GM21723 (cell line): ENCODE data around the gene DNAJB8.

Experiments used
- ATAC-seq: cut with Tn5 transposase; IDR thresholded peaks from one replicate; pipeline ENCODE4 v1.9.1; 2021; ENCODE audit warnings: mild to moderate bottlenecking, moderate library complexity; ENCODE audit not compliant: unreplicated experiment

DNAJB8 gene

DNA sequence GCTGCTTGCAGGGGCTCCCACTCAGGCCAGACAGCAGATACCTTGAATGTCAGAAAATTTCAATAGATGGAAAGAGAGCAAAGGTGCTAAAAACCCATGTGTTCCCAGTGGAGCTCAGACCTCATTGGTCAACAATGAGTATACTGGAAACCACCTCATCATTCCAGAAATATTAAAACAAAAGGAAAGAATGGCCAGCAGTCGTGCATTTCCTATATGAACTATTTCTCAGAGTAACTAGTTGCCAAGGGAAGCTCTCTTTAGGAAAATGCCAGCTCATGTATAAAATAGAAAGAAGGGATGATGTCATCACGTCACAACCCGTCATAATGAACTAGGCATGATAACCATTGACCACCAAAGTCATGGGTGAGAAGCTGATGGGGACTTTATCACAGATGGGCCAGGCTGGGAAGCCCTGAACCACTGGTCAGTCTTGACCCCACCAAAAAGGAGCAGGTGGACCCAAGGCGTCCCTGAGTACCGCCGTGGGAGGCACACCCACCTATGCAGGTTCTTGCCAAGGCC is 17.5 kb downstream of the DNAJB8 start:
- ATAC-seq: no peak

DNA sequence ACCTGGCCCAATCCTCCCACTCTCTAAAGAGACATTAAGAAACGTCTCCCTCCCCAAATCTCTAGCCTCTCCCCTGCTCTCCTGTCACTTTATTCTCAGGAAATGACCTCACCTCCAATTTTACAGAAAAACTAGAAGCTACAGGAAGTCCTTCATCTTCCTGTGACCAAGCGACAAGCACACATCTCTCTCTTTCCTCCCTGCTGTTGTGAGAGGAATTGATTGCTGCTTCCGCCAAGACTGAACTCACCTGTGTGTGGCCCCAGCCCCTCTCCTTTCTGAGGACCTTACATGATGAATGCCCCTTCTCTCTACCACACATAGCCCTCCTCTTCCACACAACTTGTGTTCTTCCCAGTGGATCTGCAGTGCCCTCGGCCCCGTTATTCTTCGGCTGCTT is 18.2 kb downstream of the DNAJB8 start:
- ATAC-seq: no peak

DNA sequence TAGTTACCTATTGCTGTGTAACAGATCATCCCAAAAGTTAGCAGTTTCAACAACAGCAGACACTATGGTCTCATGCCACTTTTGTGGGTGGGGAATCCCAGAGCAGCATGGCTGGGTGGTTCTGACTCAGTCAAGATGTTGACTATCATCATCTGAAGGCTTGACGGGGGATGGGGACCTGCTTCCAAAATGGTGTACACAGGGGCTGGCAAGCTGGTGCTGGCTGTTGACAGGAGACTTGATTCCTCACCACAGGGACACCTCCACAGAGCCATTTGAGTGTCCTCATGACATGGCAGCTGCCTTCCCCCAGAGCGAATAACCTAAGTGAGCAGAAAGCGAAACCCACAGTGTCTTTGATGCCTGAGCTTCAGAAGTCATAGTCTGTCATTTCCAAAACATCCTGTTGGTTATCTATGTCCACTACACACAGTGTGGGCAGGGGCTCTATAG is 19.1 kb downstream of the DNAJB8 start:
- ATAC-seq: no peak

DNA sequence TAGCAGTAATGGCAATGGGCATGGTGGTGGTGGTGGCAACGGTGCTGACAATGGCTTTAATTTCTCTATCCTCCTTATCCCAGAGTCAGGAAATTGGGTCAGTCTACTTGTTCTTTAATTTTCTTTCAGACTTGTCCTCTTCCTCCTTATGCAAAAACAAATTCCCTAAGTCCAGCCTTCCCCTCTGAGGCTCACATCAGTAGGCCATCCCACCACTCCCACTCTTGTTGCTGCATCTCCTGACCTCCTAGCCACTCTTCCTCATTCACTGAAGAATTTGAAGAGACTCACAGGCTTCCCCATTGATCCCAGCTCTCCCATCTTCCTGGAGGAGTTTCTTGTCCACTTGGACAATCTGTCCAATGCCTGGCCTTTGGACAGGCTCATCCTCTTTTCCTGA is 19.9 kb downstream of the DNAJB8 start:
- ATAC-seq: no peak

DNA sequence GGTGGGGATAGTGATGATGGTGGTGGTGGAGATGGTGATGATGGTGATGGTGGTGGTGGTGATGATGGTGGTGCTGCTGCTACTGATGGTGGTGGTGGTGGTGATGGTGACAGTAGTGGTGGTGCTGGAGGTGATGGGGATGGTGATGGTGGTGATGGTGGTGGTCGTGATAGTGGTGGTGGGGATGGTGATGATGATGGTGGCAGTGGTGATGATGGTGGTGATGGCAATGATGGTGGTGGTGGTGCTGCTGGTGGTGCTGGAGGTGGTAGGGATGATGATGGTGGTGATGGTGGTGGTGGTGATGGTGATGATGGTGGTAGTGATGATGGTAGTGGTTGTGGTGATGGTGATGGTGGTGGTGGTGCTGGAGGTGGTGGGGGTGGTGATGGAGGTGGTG is 21.3 kb downstream of the DNAJB8 start:
- no peak for ATAC-seq

DNA sequence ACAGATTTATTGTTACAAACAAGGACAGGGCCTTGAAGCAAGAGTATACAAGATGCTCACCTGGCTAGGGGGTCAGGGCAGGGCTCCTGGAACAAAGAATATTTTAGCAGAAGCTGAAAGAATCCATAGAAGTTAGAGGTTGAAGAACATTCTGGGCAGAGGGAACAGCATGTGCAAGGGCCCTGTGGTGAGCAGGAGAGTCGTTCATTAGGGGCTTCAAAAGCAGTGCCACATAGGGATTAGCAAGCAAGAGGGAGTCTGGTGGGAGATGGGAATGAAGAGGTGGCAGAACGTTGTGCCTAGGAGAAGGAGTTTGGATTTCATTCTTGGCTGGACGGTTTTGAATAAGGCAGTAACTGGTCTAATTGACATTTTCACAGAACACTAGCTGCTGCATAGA is 22.9 kb downstream of the DNAJB8 start:
- ATAC-seq: no peak

DNA sequence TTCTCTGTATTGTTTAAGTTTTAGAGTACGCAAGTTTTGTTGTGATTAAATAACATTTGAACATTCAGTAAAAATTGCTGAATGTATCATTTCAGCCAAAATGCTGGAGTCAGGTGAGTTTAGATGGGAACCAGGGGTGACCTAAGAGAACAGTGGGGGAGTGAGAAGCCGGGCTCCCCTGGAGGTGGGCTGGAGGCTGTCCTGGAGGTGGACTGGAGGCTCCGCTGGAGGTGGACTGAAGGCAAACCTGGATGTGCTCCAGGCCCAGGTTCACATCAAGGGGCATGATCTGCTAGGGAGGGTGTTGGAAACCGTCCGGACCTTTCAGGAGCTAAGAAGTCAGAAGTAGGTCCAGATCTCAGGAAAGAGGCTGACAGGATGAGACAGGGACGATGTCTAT is 23.7 kb downstream of the DNAJB8 start:
- no peak for ATAC-seq

DNA sequence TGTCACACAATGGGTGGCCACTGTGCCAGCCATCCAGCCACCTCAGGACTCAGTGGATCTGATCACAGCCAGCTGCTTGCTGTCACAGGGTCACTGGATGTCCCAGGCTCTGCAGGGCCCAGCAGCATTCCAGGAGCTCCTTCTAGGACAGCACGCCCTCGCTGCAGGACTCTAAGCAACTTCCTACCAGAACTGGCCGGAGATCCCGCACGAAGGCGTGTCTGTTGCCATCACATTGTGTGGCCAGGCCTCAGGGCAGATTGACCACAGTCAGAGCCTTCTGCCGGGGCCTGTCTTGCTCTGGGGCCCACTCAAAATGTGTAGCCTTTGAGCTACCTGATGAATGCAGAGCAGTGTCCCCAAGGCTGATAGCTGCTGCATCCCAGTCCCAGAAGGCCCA is 24.6 kb downstream of the DNAJB8 start:
- no peak for ATAC-seq

DNA sequence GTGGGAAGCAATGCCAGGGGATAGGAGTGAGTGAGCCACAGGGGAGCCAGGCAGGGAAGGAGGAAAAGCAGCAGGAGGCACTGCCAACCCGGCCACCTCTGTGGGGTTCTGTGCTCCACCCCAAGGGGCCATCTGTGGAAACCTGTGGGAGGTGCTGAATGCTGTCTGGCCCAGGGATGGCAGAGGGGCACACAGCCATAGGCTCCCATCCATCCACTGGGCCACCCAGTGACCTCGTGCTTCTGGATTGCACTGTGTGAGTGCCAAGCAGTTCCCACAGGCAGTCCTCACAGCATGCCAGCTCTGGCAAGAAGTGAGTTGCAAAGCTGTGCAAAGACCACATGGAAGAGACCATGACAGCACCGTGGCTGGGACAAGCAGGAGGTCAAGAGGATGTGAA is 27.5 kb downstream of the DNAJB8 start:
- no peak for ATAC-seq

DNA sequence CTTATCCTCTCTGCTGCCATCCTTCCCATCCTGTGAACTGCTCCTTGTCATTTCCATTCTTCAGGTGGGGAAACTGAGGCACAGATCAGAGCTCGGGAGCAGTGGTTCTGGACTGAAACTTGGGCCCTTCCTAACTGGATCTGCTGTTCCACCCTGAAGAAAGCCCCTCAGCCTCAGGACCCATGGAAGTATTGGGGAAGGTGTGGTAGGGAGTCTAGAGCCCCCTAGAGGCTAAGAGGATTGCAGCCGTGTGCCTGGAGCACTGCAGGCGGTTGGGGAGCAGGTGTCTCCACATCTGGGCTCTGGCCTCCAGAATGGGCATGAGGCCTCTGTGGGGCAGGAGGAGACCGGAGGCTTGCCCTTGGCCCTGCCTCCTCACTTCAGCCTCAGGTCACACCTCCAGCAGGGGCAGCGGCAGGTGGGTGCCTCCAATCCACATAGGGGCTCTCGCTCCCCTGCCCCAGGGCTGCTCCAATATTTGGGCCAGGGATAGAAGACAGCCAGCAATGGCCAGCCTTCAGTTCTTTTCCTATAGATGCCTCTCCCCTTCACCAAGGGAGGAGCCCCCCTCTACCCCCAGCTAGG is 28.1 kb downstream of the DNAJB8 start:
- no peak for ATAC-seq

DNA sequence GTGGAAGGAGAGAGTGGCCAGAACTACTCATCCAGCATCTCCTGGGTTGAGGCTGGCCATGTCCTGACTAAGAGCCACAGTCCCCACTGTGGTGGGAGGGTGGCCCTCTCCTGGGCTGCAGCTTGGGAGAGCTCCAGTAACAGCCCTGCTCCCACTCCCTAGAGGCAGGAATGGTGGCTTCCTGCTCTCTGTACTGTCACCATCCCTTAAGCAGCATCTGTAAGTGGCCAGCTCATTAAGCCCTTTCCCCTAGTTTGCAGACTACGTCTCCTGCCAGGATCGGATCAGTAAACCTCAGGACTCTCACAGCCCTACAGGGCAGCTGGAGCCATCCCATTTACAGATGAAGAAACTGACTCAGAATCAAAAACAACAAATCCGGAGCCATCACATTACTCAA is 30.5 kb downstream of the DNAJB8 start:
- ATAC-seq: no peak

DNA sequence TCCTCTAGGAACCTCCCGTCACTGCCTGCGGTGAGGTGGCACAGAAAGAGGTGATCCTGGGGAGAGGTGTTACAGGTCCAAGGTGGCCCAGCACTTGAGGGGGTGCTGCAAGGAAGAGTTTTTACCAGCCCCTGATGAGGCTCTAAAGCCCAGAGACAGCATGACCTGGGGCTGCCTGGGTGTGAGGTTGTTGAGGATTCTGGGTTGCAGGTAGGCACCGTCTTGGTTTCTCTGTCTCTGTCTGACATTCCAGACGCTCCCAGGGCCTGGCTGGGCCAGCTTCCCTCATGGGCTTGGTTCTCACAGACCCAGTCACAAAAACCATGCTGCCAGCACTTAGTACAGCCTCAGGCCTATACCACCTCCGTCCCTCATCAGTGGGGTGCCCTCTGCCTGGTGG is 31.1 kb downstream of the DNAJB8 start:
- no peak for ATAC-seq

DNA sequence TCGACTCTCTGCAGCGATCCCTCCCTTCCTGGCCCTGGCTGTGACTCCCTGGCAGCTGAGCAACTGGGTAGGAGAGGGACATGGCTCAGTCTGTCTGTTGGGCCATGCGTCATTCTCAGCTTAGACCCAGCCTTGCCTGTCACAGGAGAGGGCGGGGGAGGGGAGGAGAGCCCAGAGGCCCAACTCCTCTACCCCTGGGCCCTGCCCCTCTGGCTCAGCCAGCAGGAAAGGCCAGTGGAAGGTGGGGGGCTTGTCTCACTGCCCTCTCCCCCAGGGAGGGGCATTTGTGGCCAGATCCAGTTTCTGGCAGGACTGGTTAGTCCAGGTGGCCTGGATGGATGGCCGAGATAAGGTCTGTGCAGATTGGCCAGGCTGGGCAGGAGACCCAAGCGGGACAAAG is 31.6 kb downstream of the DNAJB8 start:
- ATAC-seq: no peak

DNA sequence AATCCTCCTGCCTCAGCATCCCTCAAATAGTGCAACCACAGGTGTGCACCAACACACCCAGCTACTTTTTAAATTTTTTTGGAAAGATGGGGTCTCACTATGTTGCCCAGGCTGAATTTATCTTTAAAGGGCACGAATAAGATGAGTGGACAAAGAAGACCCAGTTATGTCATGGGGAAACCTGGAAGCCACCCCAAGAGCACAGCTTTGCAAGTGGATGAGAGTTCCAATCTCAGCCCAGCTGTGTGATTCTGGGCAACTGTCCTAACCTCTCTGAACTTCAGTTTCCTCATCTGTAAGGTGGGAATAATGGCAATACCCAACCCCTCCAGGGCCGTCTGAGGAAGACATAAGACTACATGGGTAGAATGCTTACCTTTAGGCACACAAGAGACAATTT is 32.2 kb downstream of the DNAJB8 start:
- ATAC-seq: no peak

DNA sequence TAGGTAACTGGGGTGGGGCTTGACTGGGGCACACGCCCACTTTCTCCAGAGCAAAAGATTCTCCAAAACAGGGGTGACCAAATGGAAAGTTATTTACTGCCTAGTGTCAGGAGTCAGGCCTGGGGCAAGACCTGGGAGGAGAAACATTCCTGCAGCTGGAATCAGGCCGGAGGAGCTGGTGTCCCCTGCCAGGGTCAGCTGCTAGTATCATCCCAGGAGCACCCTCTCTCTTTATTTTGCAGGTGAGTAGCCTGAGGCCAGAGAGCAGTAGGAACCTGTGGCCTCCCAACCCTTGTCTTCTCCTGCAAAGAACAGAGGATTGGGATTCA is 32.9 kb downstream of the DNAJB8 start:
- no peak for ATAC-seq

DNA sequence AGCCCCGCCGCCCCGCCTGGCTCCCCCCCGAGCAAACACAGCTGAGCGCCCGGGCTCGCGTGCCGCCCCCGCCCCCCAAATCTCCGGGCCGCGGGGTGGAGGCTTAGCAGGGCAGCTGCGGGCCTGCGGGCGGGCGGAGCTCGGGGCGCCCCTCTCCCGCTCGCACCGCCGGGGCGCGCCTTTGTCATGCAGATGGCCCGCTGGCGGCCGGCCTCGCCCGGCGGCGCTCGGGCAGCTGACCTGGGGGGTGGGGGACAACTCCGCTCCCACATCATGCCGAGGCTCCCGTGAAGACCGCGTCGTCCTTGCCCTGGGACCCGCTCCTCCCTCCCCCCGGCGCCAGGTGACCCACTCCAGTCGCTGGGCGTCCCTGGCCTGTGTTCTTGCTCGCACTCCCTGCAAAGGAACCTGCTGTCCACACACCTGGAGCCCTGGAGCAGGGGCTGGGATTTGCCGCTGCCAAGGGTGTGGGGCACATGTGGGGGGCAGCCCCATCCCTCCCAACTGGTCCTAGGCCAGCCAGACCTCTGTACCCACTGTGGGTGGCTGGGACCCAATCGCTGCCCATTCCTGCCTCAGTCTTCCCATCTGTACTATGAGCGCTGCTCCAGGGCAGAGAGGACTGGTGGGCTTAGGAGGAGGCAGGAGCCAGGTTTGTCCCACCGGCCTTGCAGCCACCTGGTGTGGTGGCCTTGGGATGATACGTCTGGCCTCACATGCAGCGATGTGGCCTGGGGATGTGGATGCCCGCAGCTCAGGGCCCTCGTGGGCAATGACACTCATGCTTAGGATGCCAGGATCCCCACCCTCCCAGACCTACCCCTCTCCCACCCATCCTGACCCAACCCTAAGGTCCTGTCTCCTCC is 33.5 kb downstream of the DNAJB8 start:
- no peak for ATAC-seq

DNA sequence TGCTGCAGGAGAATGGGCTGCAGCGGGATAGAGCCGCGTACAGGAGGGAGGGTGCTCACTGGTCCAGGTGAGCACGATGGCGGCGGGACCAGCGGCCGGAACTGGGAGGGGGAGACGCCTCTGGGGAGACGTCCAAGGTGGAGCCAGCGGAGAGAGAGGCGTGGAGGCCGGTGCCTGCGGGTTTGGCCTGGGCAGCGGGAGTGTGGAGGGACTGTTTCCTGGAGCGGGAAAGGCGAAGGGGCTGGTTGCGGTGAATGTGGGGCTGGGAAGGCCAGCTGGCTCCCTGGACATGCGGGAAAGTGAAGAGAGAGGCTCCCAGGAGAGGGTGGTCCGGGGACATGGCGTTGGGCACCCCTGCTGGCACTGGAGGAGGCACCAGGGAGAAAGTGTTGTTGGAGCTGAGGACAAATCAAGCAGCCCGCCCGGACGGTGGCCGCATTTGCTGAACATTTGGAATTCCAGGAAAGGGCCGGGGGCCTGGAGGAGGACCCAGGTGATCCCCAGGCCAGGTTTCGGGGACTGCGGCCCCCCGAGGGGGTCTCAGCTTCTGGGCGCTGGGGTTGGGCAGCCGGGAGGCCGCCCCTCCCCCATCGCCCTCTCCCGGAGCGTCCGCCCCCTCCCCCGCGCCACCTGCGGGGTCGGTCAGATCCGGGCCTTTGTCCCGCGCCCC is 34.3 kb downstream of the DNAJB8 start:
- no peak for ATAC-seq

DNA sequence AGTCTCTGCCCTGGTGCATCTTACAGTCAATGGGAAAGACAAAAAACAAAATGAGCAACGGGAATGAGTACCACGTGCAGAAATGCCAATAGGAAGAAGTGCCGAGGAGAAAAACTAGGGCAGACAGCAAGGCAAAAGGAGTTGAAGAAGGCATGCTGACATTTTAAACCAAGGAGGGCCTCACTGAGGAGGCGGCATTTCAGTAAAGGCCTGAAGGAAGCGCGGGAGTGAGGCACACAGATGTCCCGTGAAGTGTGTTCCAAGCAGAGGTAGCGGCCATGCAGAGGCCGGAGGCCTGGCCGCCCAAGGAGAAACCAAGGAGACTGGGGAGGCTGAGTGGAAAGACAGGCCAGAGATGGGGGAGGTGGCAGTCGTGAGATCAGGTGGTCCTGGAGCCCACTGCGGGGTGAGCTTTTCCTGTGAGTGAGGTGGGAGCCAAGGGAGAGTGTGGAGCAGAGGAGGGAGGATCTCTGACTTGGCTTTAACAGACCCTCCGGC is 34.8 kb downstream of the DNAJB8 start:
- no peak for ATAC-seq

DNA sequence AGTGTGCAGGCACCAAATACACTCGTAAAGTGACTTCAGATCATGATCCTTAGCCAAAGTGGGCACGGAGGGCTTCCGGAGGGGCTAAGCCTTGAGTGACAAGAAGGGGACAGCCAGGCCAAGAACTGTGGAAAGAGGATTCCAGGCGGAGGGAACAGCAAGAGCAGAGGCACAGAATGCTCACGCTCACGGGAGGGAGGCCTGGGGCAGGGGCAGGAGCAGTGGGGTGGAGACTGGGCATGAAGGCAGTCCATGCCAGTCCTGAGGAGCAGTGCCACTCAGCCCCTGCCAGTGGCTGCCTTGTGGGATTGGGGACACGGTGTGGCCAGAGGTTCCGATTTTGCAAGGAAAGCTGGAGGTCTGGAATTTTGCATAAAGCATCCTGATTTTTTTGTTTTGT is 36.0 kb downstream of the DNAJB8 start:
- no peak for ATAC-seq

DNA sequence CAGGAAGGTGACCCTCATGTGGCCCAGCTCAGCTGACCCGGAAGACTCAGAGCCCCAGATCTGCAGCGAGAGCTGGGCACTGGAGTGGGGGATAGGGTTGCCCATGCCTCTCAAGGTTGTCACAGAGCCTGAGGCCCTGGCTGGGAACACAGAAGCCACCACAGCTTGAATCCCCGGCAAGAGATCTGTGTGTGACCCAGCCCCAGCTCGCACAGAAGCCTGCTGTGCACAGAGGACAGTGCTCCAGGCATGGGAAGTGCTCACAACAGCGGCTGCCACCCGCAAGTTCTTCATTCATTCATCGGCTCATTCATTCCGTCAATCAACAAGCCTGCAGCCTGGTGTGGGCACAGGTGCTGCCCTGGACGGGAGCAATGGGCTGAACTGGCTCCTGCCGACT is 36.4 kb downstream of the DNAJB8 start:
- no peak for ATAC-seq

DNA sequence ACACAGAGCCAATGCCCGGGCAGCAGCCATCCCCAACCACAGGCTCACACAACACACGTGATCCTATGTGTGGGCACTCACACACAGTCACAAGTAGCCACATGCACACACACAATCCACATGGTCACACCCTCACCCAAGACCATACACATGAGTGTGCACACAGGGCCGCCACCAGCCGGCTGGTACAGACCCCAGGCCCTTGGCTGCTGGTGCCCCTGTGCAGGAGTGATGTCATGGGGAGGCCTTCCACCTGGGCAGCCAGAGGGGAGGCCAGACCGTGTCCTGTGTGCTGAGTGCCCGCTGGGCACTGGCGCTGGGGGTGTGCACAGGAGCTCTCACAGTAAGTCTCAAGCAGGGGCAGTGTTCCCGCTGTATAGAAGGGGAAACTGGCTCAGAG is 36.9 kb downstream of the DNAJB8 start:
- ATAC-seq: no peak

DNA sequence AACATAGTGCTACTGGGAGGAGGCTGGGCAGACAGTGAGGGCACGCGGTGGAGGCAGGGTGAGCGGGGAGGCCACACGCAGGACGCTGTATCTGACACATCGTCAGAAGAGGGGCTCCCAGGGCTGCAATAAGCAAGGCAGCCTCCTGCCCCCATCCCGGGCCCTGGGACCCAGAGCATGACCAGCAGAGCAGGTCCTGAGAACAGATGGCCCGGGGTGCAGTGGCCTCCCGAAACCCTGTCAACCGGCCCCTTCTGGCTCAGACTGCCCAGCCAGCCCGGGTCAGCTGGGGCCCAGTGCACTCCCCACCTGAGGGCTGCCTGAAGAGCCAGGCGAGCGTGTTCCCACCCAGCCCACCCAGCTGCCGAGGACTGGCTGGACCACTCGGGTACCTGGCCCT is 37.4 kb downstream of the DNAJB8 start:
- ATAC-seq: no peak
